Transverse colon (tissue), 4 donors: Measurements from ENCODE around the gene ZNF407.

Source experiments
- EP300 ChIP-seq: sonication (generic); formaldehyde crosslinking; IDR thresholded peaks from one replicate; pipeline ENCODE4 v1.6.1; 2017; ENCODE audit warnings: antibody characterized with exemption, low read depth
- POLR2A ChIP-seq: fragments of 450-650 bp; IDR thresholded peaks from one replicate; pipeline ENCODE4 v1.6.1; 2016; ENCODE audit warnings: antibody characterized with exemption, mild to moderate bottlenecking, moderate library complexity
- POLR2AphosphoS5 ChIP-seq, 3 donors: sonication (generic); formaldehyde crosslinking; IDR thresholded peaks; one replicate each; pipeline ENCODE4 v1.6.1; 2016; ENCODE audit warnings: antibody characterized with exemption in 3 of 3
- TF ChIP-seq, protein P1 (sequence below), 5 experiments: fragments of 200-600 bp in 3 of 5; fragments of 450-650 bp in 2 of 5; sonication (generic) in 3 of 5; IDR thresholded peaks; 1 replicate in 2 of 5; 2 replicates in 3 of 5; pipeline ENCODE4 v1.5.1; 2016 to 2017; ENCODE audit warnings: antibody characterized with exemption in 5 of 5, inconsistent platforms in 3 of 5, mild to moderate bottlenecking in 2 of 5, moderate library complexity in 1 of 5

DNA sequence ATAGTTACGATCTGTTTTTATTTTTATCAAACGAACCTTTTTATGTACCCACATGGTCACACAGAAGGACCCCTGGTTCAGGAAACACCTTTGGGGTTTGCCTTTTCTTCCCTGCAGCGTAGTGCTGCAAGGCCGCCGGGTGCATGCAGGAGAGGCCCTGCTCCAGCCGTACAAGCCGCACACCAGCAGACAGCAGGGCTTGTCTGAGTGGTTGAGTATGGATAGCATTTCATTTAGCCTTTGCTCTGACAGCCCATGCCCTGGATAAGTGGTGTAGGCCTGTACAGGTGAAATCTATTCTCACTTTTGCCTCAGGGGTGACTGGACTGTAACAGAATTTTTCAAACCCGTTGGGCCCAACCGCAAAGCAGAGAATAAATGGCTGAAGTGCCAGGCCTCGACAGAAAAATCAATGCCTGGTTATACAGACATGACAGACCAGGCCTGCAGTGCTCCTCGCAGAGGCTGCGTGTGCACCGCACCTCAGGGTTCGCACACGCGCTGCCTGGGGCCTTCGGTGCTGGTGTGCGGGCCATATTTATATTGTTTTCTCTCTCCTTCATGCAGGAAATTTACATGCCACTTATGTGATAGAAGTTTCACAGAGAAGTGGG lies 279.1 kb downstream of the ZNF407 start:
- TF ChIP-seq, protein P1, sequence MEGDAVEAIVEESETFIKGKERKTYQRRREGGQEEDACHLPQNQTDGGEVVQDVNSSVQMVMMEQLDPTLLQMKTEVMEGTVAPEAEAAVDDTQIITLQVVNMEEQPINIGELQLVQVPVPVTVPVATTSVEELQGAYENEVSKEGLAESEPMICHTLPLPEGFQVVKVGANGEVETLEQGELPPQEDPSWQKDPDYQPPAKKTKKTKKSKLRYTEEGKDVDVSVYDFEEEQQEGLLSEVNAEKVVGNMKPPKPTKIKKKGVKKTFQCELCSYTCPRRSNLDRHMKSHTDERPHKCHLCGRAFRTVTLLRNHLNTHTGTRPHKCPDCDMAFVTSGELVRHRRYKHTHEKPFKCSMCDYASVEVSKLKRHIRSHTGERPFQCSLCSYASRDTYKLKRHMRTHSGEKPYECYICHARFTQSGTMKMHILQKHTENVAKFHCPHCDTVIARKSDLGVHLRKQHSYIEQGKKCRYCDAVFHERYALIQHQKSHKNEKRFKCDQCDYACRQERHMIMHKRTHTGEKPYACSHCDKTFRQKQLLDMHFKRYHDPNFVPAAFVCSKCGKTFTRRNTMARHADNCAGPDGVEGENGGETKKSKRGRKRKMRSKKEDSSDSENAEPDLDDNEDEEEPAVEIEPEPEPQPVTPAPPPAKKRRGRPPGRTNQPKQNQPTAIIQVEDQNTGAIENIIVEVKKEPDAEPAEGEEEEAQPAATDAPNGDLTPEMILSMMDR (IDR thresholded peaks at IDR 0.05), result no peak
- TF ChIP-seq EP300 (no peak), POLR2A (no peak), POLR2AphosphoS5 (IDR thresholded peaks at IDR 0.05) (no peak)
